Stomach (tissue), 4 donors: ENCODE results near the gene AP1S3.

Experiments used
- CTCF ChIP-seq, 7 experiments: fragments of 450-650 bp in 4 of 7; fragments of 200-600 bp in 3 of 7; sonication (generic) in 3 of 7; IDR thresholded peaks; one replicate each; pipeline ENCODE4 v1.5.1; 2016 to 2019; ENCODE audit warnings: antibody characterized with exemption in 7 of 7, control low read depth in 2 of 7, mild to moderate bottlenecking in 1 of 7
- EP300 ChIP-seq: sonication (generic); formaldehyde crosslinking; IDR thresholded peaks from one replicate; pipeline ENCODE4 v1.6.1; 2017; ENCODE audit warnings: antibody characterized with exemption
- POLR2A ChIP-seq, 4 donors: fragments of 450-650 bp; IDR thresholded peaks; one replicate each; pipeline ENCODE4 v1.6.1; 2016; ENCODE audit warnings: antibody characterized with exemption in 4 of 4, control low read depth in 2 of 4, mild to moderate bottlenecking in 1 of 4, moderate library complexity in 1 of 4

- TF ChIP-seq EP300 (no peak), CTCF (IDR thresholded peaks at IDR 0.05) (no peak), POLR2A (IDR thresholded peaks at IDR 0.05) (no peak)
Measured at GRCh38 chr2:223744580-223744979, 92.8 kb downstream of the AP1S3 start.
